ENCODE results near the gene TARP.

The TARP gene

GRCh38 chr7:38215735-38216670, 57.4 kb downstream of the TARP start:
- DNase-seq (ENCODE audit: low read depth), result peak; percentile 41

GRCh38 chr7:38215115-38215514, 58.3 kb downstream of the TARP start:
- DNase-seq (ENCODE audit: low read depth), result no peak

GRCh38 chr7:38211940-38212339, 61.5 kb downstream of the TARP start:
- DNase-seq (ENCODE audit: low read depth), result no peak

GRCh38 chr7:38211486-38211885, 62.0 kb downstream of the TARP start:
- DNase-seq (ENCODE audit: low read depth), result no peak
